Loucy (cell line): ENCODE data around the gene RIPK3.

Experiments used
- H2AFZ ChIP-seq: fragments of 200-600 bp; sonication (generic); 2 replicates; pipeline ENCODE4 v1.6.0; 2016; ENCODE audit warnings: antibody characterized with exemption, mild to moderate bottlenecking, low read length, moderate library complexity
- H3F3A ChIP-seq: fragments of 200-600 bp; 2 replicates; pipeline ENCODE4 v1.6.0; 2016; ENCODE audit warnings: antibody characterized with exemption, low read depth, mild to moderate bottlenecking
- H3K27me3 ChIP-seq: fragments of 200-600 bp; sonication (generic); 2 replicates; pipeline ENCODE4 v1.6.1; 2014; ENCODE audit warnings: low read length, mild to moderate bottlenecking; ENCODE audit not compliant: insufficient read depth, poor library complexity, severe bottlenecking
- H3K36me3 ChIP-seq: fragments of 200-600 bp; sonication (generic); 2 replicates; pipeline ENCODE4 v1.6.1; 2016; ENCODE audit warnings: low read length; ENCODE audit not compliant: insufficient read depth
- H3K4me1 ChIP-seq: fragments of 200-600 bp; sonication (generic); 2 replicates; pipeline ENCODE4 v1.5.1; 2014; ENCODE audit warnings: low read length, mild to moderate bottlenecking; ENCODE audit not compliant: insufficient read depth, poor library complexity, severe bottlenecking
- H3K4me2 ChIP-seq: fragments of 200-600 bp; sonication (generic); 2 replicates; pipeline ENCODE4 v1.6.0; 2014; ENCODE audit warnings: antibody characterized with exemption, low read length, low read depth, mild to moderate bottlenecking; ENCODE audit not compliant: poor library complexity, severe bottlenecking
- H3K4me3 ChIP-seq: fragments of 200-600 bp; sonication (generic); 2 replicates; pipeline ENCODE4 v1.5.1; 2014; ENCODE audit warnings: low read length, mild to moderate bottlenecking, mixed read lengths; ENCODE audit not compliant: poor library complexity, severe bottlenecking
- H3K79me2 ChIP-seq: fragments of 200-600 bp; sonication (generic); 2 replicates; pipeline ENCODE4 v1.6.1; 2014; ENCODE audit warnings: low read length; ENCODE audit not compliant: insufficient read depth
- H3K9ac ChIP-seq: fragments of 200-600 bp; sonication (generic); 2 replicates; pipeline ENCODE4 v1.6.0; 2014; ENCODE audit warnings: mild to moderate bottlenecking, low read depth, low read length, moderate library complexity; ENCODE audit not compliant: poor library complexity, severe bottlenecking
- H3K9me2 ChIP-seq: fragments of 200-600 bp; sonication (generic); replicated peaks from 2 replicates; pipeline ENCODE4 v1.6.1; 2016; ENCODE audit warnings: low read depth, low read length, mixed read lengths
- H3K9me3 ChIP-seq: fragments of 200-600 bp; sonication (generic); 2 replicates; pipeline ENCODE4 v1.6.1; 2014; ENCODE audit warnings: mild to moderate bottlenecking, antibody characterized with exemption, low read length, low read depth; ENCODE audit not compliant: insufficient read depth
- H4K20me1 ChIP-seq: fragments of 200-600 bp; sonication (generic); 2 replicates; pipeline ENCODE4 v1.6.0; 2014; ENCODE audit warnings: antibody characterized with exemption, low read length, mild to moderate bottlenecking; ENCODE audit not compliant: insufficient read depth, poor library complexity, severe bottlenecking
- EZH2phosphoT487 ChIP-seq: fragments of 200-600 bp; IDR thresholded peaks from 2 replicates; pipeline ENCODE4 v1.6.1; 2018; ENCODE audit warnings: antibody characterized with exemption, mild to moderate bottlenecking, moderate library complexity, borderline replicate concordance
- TF ChIP-seq, protein P1 (sequence below): fragments of 200-600 bp; sonication (generic); conservative IDR thresholded peaks from 2 replicates; pipeline ENCODE4 v1.5.1; 2014; ENCODE audit warnings: mild to moderate bottlenecking, antibody characterized with exemption, low read length

Gene RIPK3

DNA sequence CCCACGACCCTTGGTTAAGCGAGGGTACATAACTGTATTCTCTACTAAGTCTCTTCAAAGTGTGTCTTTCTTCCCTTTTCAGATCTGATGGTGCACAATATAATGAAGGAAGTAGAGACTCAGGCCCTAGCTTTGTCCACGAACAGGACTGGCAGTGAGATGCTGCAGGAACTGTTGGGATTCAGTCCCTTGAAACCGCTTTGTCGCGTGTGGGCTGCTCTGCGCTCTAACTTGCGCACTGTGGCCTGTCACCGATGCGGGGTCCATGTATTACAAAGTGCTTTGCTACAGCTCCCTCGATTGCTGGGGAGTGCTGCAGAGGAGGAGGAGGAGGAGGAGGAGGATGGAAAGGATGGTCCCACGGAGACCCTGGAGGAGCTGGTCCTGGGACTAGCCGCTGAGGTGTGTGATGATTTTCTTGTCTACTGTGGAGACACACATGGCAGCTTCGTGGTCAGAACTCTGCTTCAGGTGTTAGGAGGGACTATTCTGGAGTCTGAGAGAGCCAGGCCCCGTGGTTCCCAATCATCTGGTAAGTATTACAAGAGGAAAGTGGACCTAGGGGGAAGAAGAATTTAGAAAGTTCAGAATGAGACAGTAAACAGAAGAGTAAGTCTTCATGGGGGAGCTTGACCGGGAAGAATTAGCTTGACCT is 39.3 kb downstream of the RIPK3 start:
- Histone ChIP-seq H3K36me3 (peaks cover 34% of the 10 kb centered on the region; the same call in 1 of the 2 replicates), H3K4me1 (peaks cover 41% of the 10 kb centered on the region)
- TF ChIP-seq, protein P1, sequence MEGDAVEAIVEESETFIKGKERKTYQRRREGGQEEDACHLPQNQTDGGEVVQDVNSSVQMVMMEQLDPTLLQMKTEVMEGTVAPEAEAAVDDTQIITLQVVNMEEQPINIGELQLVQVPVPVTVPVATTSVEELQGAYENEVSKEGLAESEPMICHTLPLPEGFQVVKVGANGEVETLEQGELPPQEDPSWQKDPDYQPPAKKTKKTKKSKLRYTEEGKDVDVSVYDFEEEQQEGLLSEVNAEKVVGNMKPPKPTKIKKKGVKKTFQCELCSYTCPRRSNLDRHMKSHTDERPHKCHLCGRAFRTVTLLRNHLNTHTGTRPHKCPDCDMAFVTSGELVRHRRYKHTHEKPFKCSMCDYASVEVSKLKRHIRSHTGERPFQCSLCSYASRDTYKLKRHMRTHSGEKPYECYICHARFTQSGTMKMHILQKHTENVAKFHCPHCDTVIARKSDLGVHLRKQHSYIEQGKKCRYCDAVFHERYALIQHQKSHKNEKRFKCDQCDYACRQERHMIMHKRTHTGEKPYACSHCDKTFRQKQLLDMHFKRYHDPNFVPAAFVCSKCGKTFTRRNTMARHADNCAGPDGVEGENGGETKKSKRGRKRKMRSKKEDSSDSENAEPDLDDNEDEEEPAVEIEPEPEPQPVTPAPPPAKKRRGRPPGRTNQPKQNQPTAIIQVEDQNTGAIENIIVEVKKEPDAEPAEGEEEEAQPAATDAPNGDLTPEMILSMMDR: no peak
- no peak for TF ChIP-seq EZH2phosphoT487

DNA sequence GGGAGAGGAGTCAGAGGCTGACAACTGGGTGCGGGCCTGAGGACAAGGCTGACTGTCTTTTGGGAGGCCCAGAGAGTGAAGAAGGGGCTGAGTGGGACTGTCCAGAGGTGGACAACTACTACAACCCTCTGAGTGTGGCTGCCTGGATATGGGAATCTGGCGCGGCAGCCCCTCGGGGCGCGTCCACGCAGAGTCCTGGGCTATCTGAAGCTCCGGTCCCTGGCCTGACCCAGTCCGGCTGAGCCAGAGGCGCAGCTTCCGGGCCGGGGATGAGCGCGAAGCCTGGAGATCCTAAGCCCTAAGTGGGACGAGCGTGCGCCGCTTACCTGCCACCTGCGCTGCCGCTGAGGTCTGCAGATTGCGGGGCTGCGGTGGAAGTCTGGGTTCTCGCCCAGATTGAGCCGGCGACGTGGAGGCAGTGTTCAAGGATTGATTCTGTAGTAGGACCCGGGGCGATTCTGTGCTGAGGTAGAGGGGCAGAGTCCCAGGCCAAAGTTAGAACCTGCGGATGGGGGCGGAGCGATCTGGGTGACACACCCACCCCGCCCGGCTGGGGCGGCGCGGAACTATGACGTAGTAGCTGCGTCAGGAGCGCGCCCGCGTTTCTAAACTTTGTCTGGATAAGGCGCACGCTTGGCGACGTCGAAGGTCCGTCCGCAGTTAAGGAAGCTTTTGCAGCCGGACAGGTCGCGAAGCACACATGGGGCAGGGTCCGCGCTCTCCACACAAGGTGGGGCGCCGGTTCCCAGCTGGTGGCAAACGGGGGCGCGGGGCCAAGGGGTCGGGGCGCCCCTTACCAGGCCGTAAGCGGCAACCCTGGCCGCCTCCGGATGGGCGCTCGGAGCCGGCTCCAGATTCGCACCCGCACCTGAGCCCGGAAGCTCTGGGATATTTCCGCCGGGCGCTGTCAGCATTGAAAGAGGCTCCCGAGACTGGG is 40.3 kb downstream of the RIPK3 start, which contains the start of the genes DHRS1 and NOP9:
TSS of gene DHRS1 (minus strand) at position 526 of the 937 bp plus-strand sequence. CDS start 674 bp downstream, outside the sequence.
TSS of gene NOP9 (plus strand) at position 596 of the 937 bp plus-strand sequence. CDS start at position 701, 105 bp downstream.
- Histone ChIP-seq H3K4me3 (peak within 1 kb of the TSS; percentile 99), H3K9me3 (no peaks in the 10 kb centered on the region), H3K4me1 (peaks cover 41% of the 10 kb centered on the region), H3K79me2 (peaks cover 24% of the 10 kb centered on the region), H3K9ac (peak within 1 kb of the TSS; percentile 92), H4K20me1 (peaks cover 10% of the 10 kb centered on the region), H3K4me2 (peak within 1 kb of the TSS; percentile 99), H2AFZ (peak within 1 kb of the TSS; percentile 97), H3K27me3 (no peaks in the 10 kb centered on the region), H3F3A (no peaks in the 10 kb centered on the region), H3K9me2 (no peaks in the 10 kb centered on the region), H3K36me3 (peaks cover 26% of the 10 kb centered on the region; the same call in 1 of the 2 replicates)
- TF ChIP-seq EZH2phosphoT487: no peak
- TF ChIP-seq, protein P1: no peak

More for the DNA sequence above, 39.3 kb downstream of the RIPK3 start:
- peak overlapping the region; percentile 97; the same call in 1 of the 2 replicates for H2AFZ ChIP-seq
- peaks cover 10% of the 10 kb centered on the region for H4K20me1 ChIP-seq
- peak overlapping the region; percentile 99 for H3K4me2 ChIP-seq
- H3K79me2 ChIP-seq: peaks cover 24% of the 10 kb centered on the region
- H3K9ac ChIP-seq: peak overlapping the region; percentile 92
- H3K9me3 ChIP-seq: no peaks in the 10 kb centered on the region
- H3K27me3 ChIP-seq: no peaks in the 10 kb centered on the region
- no peaks in the 10 kb centered on the region for H3K9me2 ChIP-seq
- no peaks in the 10 kb centered on the region for H3F3A ChIP-seq
- peak overlapping the region; percentile 99 for H3K4me3 ChIP-seq

DNA sequence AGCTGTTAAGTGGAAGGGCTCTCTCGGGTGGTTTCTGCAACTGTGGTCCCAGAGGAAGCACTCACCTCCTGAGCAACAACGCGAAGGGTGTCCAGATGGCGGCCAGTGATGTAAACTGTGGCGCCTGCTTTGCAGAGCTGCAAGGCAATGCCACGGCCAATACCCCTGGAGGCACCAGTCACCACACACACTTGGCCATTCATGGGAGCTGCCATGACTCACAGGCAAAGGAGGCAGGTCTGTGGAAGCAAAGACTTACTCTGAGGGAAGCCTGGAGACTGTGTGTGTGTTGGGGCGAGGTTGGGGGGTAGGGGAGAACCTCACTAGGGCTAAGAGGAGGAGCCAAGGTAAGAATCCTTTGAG is 40.9 kb downstream of the RIPK3 start:
- Histone ChIP-seq H3K4me1 (peaks cover 41% of the 10 kb centered on the region), H3K9me2 (no peaks in the 10 kb centered on the region), H3K36me3 (peaks cover 19% of the 10 kb centered on the region; the same call in 1 of the 2 replicates), H3F3A (no peaks in the 10 kb centered on the region), H3K9me3 (no peaks in the 10 kb centered on the region), H3K79me2 (peaks cover 24% of the 10 kb centered on the region), H3K27me3 (no peaks in the 10 kb centered on the region), H2AFZ (peak overlapping the region; percentile 97; the same call in 1 of the 2 replicates), H3K4me2 (peak overlapping the region; percentile 99), H4K20me1 (peaks cover 10% of the 10 kb centered on the region), H3K9ac (peak overlapping the region; percentile 92), H3K4me3 (peak overlapping the region; percentile 99)
- TF ChIP-seq, protein P1: no peak
- TF ChIP-seq EZH2phosphoT487: no peak
